Panc1 (cell line): ENCODE measurements around the gene CCDC85C. TPM values are rescaled to one million over a fixed set of nuclear protein-coding genes. Genes with fewer than 3 reads are reported as not detected.

ENCODE experiments used
- ATAC-seq: fragments of 200-7000 bp; cut with Tn5 transposase; 2 replicates; pipeline ENCODE4 v1.9.1; 2020; ENCODE audit warnings: mild to moderate bottlenecking, moderate library complexity
- BruUV-seq: library from RNA; stranded (reverse); fragments of 400-500 nt; replicated peaks from 2 replicates; lab custom pipeline; 2021; lab: Mats Ljungman, UMichigan
- CTCF ChIA-PET: fragments of 300-600 bp; sonication (Branson Sonifier 250); formaldehyde crosslinking; loops from one replicate; lab custom pipeline; 2022; ENCODE audit warnings: antibody characterized with exemption; lab: Charles Lee
- POLR2A ChIA-PET: fragments of 300-600 bp; sonication (Branson Sonifier 250); formaldehyde crosslinking; loops from one replicate; lab custom pipeline; 2022; ENCODE audit warnings: antibody characterized with exemption; lab: Charles Lee
- DNase-seq: peaks from one replicate; pipeline ENCODE4 v3.0.0-alpha.2; 2010; ENCODE audit warnings: low read depth, low spot score
- H3K27ac ChIP-seq: 2 replicates; pipeline ENCODE4 v1.5.1; 2011; ENCODE audit warnings: mild to moderate bottlenecking, low read length, inconsistent platforms
- H3K27me3 ChIP-seq: fragments of 200-500 bp; sonication (Bioruptor generic); 2 replicates; pipeline ENCODE4 v1.6.0; 2014; ENCODE audit warnings: low read length, inconsistent platforms; ENCODE audit not compliant: control insufficient read depth, insufficient read depth
- H3K36me3 ChIP-seq: fragments of 200-500 bp; sonication (Bioruptor generic); 2 replicates; pipeline ENCODE4 v1.5.1; 2014; ENCODE audit warnings: inconsistent platforms, mild to moderate bottlenecking, low read length, moderate library complexity; ENCODE audit not compliant: control insufficient read depth, insufficient read depth
- H3K4me1 ChIP-seq: 2 replicates; pipeline ENCODE4 v1.5.1; 2011; ENCODE audit warnings: inconsistent platforms, mild to moderate bottlenecking, low read length, moderate library complexity; ENCODE audit not compliant: control insufficient read depth, insufficient read depth
- H3K4me3 ChIP-seq, 2 experiments: 2 replicates each; pipeline ENCODE4 v1.5.1; 2011 to 2012; ENCODE audit warnings: low read depth in 2 of 2, low read length in 2 of 2, mild to moderate bottlenecking in 2 of 2, inconsistent platforms in 1 of 2, moderate library complexity in 1 of 2
- H3K9me3 ChIP-seq: fragments of 200-500 bp; sonication (Bioruptor generic); 2 replicates; pipeline ENCODE4 v1.5.1; 2014; ENCODE audit warnings: low read depth, mild to moderate bottlenecking, inconsistent platforms, low read length, moderate library complexity; ENCODE audit not compliant: control insufficient read depth, insufficient read depth
- CTCF ChIP-seq: fragments of 450-650 bp; IDR thresholded peaks from 2 replicates; pipeline ENCODE4 v1.5.1; 2017; ENCODE audit warnings: mild to moderate bottlenecking
- POLR2AphosphoS5 ChIP-seq: IDR thresholded peaks from 2 replicates; pipeline ENCODE4 v1.6.1; 2012; ENCODE audit warnings: mild to moderate bottlenecking, low read depth, low read length, moderate library complexity
- SIN3A ChIP-seq: IDR thresholded peaks from 2 replicates; pipeline ENCODE4 v1.6.1; 2012; ENCODE audit warnings: low read depth, mild to moderate bottlenecking, low read length, moderate library complexity, borderline replicate concordance; ENCODE audit not compliant: insufficient read depth
- TCF7L2 ChIP-seq: IDR thresholded peaks from 2 replicates; pipeline ENCODE4 v1.6.1; 2011; ENCODE audit warnings: mild to moderate bottlenecking, low read depth, low read length, inconsistent platforms
- in situ Hi-C: cut with HindIII; loops from 2 replicates; pipeline ENCODE4 v1.10.0; 2016; ENCODE audit warnings: low sequenced_read_pairs, low pct_unique_long_range_greater_than_20kb
- intact Hi-C: fragments of 100-400 bp; cut with micrococcal nuclease; formaldehyde crosslinking; loops from one replicate; pipeline ENCODE4 v1.10.0; 2022; ENCODE audit not compliant: unreplicated experiment
- total RNA-seq: library from RNA; stranded (reverse); gene quantifications from one replicate; pipeline ENCODE4 v1.2.1, GENCODE V29; 2021; ENCODE audit not compliant: unreplicated experiment
- TF ChIP-seq, protein P1 (sequence below), 2 experiments: IDR thresholded peaks; 2 replicates each; pipeline ENCODE4 v1.6.1; 2011 to 2012; ENCODE audit warnings: low read depth in 2 of 2, control low read depth in 1 of 2, low read length in 1 of 2, mild to moderate bottlenecking in 1 of 2, moderate library complexity in 1 of 2; ENCODE audit not compliant: insufficient read depth in 1 of 2

The CCDC85C gene
- total RNA-seq, 1 experiment from 2014 or later = 96.6 TPM

DNA sequence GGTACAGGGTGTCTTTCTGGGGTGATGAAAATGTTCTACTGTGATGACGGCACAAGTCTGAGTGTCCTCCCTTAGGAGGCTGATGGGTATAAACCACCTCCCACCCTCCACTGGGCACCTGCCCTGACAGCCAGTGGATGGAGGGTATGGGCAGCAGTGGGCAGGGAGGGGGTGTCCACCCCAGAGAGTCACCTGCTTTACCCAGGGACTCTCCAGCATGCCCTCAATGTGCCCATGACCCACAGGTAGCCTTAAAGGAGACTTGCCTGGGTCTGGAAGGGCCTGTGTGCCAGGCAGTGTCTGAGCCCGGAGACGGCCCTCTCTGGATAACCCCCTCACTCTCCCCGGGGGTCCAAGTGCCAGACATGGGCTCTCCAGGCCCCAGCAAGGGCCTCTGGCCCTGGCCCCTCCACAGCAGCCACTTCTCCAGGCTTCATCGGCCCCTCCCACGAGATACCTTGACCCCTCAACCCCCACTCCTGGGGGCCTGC, 84.0 kb downstream of the CCDC85C start:
- DNase-seq = no peak
- CTCF ChIA-PET = interaction anchor here (0.9 kb wide), 1 partner anchor 109 kb away, joined by 3 read pairs; no protein-coding TSS in a partner anchor

DNA sequence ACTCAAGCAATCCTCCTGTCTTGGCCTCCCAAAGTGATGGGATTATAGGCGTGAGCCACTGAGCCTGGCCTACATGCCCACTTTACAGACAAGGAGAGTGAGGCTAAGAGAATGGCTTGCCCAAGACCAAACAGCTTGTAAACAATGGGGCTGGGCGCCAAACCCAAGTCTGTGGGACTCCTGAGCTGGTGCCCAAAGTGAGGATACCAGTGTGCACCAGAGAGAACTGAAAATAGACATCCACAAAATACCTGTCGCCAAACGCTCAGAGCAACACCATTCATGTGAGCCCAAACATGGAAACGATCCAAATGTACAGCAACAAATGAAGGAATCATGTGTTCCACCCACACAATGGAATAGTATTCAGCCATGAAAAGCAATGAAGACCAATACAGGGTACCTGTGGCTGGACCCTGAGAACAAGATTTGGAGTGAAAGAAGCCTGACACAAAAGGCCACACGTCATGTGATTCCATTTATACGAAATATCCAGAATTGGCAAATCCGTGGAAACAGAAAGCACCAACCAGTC, 84.6 kb downstream of the CCDC85C start:
- Histone ChIP-seq H3K27me3 (no peaks in the 10 kb centered on the region), H3K9me3 (no peaks in the 10 kb centered on the region), H3K4me1 (peaks cover 52% of the 10 kb centered on the region), H3K27ac (no peak overlapping the region), H3K36me3 (no peaks in the 10 kb centered on the region), H3K4me3 (no peak overlapping the region)
- in situ Hi-C loops (no loop called here), intact Hi-C loops (loop anchor here (2.0 kb wide), 1 partner anchor 109 kb away; no protein-coding TSS in a partner anchor)
- POLR2A ChIA-PET = no interaction called here
- BruUV-seq = no TSS peak
- DNase-seq (no peak), ATAC-seq (no peak)
- CTCF ChIA-PET = interaction anchor here (0.6 to 0.9 kb wide), 2 partner anchors 86 to 109 kb away, joined by 3 read pairs; no protein-coding TSS in a partner anchor
- TF ChIP-seq SIN3A (no peak), CTCF (no peak), TCF7L2 (no peak), POLR2AphosphoS5 (no peak)
- TF ChIP-seq, protein P1, sequence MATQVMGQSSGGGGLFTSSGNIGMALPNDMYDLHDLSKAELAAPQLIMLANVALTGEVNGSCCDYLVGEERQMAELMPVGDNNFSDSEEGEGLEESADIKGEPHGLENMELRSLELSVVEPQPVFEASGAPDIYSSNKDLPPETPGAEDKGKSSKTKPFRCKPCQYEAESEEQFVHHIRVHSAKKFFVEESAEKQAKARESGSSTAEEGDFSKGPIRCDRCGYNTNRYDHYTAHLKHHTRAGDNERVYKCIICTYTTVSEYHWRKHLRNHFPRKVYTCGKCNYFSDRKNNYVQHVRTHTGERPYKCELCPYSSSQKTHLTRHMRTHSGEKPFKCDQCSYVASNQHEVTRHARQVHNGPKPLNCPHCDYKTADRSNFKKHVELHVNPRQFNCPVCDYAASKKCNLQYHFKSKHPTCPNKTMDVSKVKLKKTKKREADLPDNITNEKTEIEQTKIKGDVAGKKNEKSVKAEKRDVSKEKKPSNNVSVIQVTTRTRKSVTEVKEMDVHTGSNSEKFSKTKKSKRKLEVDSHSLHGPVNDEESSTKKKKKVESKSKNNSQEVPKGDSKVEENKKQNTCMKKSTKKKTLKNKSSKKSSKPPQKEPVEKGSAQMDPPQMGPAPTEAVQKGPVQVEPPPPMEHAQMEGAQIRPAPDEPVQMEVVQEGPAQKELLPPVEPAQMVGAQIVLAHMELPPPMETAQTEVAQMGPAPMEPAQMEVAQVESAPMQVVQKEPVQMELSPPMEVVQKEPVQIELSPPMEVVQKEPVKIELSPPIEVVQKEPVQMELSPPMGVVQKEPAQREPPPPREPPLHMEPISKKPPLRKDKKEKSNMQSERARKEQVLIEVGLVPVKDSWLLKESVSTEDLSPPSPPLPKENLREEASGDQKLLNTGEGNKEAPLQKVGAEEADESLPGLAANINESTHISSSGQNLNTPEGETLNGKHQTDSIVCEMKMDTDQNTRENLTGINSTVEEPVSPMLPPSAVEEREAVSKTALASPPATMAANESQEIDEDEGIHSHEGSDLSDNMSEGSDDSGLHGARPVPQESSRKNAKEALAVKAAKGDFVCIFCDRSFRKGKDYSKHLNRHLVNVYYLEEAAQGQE (IDR thresholded peaks at IDR 0.05; ENCODE audit: insufficient read depth in 1 of 2, low read depth in 2 of 2, low read length in 1 of 2) = no peak

More for the DNA sequence above, 84.0 kb downstream of the CCDC85C start:
- Histone ChIP-seq H3K27ac (no peak overlapping the region), H3K9me3 (no peaks in the 10 kb centered on the region), H3K4me1 (peaks cover 58% of the 10 kb centered on the region), H3K36me3 (no peaks in the 10 kb centered on the region), H3K27me3 (no peaks in the 10 kb centered on the region), H3K4me3 (no peak overlapping the region)
- no peak for ATAC-seq
- POLR2A ChIA-PET = no interaction called here
- in situ Hi-C loops (no loop called here), intact Hi-C loops (loop anchor here (2.0 kb wide), 1 partner anchor 109 kb away; no protein-coding TSS in a partner anchor)
- TSS peak; percentile 40 for BruUV-seq
- TF ChIP-seq TCF7L2 (no peak), SIN3A (no peak), CTCF (no peak), POLR2AphosphoS5 (no peak)
- TF ChIP-seq, protein P1 (IDR thresholded peaks at IDR 0.05; ENCODE audit: insufficient read depth in 1 of 2, low read depth in 2 of 2, low read length in 1 of 2) = no peak
